IMR-90 (cell line): ENCODE data around the gene EIF1AX. TPM values are rescaled to one million over a fixed set of nuclear protein-coding genes. Genes with fewer than 3 reads are reported as not detected.

ENCODE experiments used
- ATAC-seq: fragments of 200-7000 bp; cut with Tn5 transposase; 2 replicates; pipeline ENCODE4 v1.9.1; 2020; ENCODE audit warnings: low read depth, mild to moderate bottlenecking, moderate library complexity
- BruUV-seq: library from RNA; stranded (reverse); fragments of 400-500 nt; replicated peaks from 2 replicates; lab custom pipeline; 2021; lab: Mats Ljungman, UMichigan
- CTCF ChIA-PET: fragments of 300-600 bp; formaldehyde crosslinking; extraction: SDS; loops from one replicate; lab custom pipeline; 2021; ENCODE audit warnings: antibody characterized with exemption; lab: Yijun Ruan, JAX
- POLR2A ChIA-PET: fragments of 300-600 bp; sonication (Branson Sonifier 250); formaldehyde crosslinking; loops from one replicate; lab custom pipeline; 2022; ENCODE audit warnings: antibody characterized with exemption; ENCODE audit not compliant: unreplicated experiment; lab: Charles Lee
- DNase-seq: peaks from one replicate; pipeline ENCODE4 v3.0.0; 2013
- H2AFZ ChIP-seq: replicated peaks from 2 replicates; pipeline ENCODE3; 2013; ENCODE audit warnings: low read length, mild to moderate bottlenecking; ENCODE audit not compliant: poor library complexity
- H2AK5ac ChIP-seq: 2 replicates; pipeline ENCODE4 v1.6.1; 2013; ENCODE audit warnings: low read depth, low read length, inconsistent platforms
- H2AK9ac ChIP-seq: replicated peaks from 2 replicates; pipeline ENCODE3; 2013; ENCODE audit warnings: mild to moderate bottlenecking, low read depth, low read length, moderate library complexity; ENCODE audit not compliant: poor library complexity
- H2BK120ac ChIP-seq: 2 replicates; pipeline ENCODE4 v1.6.1; 2013; ENCODE audit warnings: low read depth, low read length, inconsistent platforms
- H2BK15ac ChIP-seq: 3 replicates; pipeline ENCODE4 v1.6.1; 2013; ENCODE audit warnings: low read depth, low read length, inconsistent platforms
- H2BK20ac ChIP-seq: 2 replicates; pipeline ENCODE4 v1.6.1; 2013; ENCODE audit warnings: low read depth, mild to moderate bottlenecking, inconsistent platforms, low read length, moderate library complexity
- H2BK5ac ChIP-seq: 2 replicates; pipeline ENCODE4 v1.6.1; 2013; ENCODE audit warnings: mild to moderate bottlenecking, low read depth, low read length, inconsistent platforms; ENCODE audit not compliant: poor library complexity, severe bottlenecking
- H3K14ac ChIP-seq: replicated peaks from 2 replicates; pipeline ENCODE4 v1.6.1; 2013; ENCODE audit warnings: low read depth, low read length, inconsistent platforms
- H3K18ac ChIP-seq: 2 replicates; pipeline ENCODE4 v1.6.1; 2013; ENCODE audit warnings: low read depth, low read length, control low read depth
- H3K23ac ChIP-seq: 2 replicates; pipeline ENCODE4 v1.6.1; 2013; ENCODE audit warnings: low read depth, low read length, inconsistent platforms
- H3K27ac ChIP-seq: 2 replicates; pipeline ENCODE4 v1.5.1; 2013; ENCODE audit warnings: mild to moderate bottlenecking, control low read depth, low read length; ENCODE audit not compliant: insufficient read depth
- H3K27me3 ChIP-seq: 2 replicates; pipeline ENCODE4 v1.6.1; 2013; ENCODE audit warnings: low read length; ENCODE audit not compliant: control insufficient read depth, insufficient read depth
- H3K36me3 ChIP-seq: 2 replicates; pipeline ENCODE4 v1.6.1; 2013; ENCODE audit warnings: low read length, mixed read lengths; ENCODE audit not compliant: control insufficient read depth, insufficient read depth
- H3K4ac ChIP-seq: 2 replicates; pipeline ENCODE4 v1.6.1; 2013; ENCODE audit warnings: low read depth, low read length, inconsistent platforms
- H3K4me1 ChIP-seq: 2 replicates; pipeline ENCODE4 v1.6.1; 2013; ENCODE audit warnings: low read length, mixed read lengths; ENCODE audit not compliant: control insufficient read depth, insufficient read depth
- H3K4me2 ChIP-seq: 2 replicates; pipeline ENCODE4 v1.6.1; 2013; ENCODE audit warnings: low read depth, mild to moderate bottlenecking, control low read depth, low read length, moderate library complexity
- H3K4me3 ChIP-seq: 2 replicates; pipeline ENCODE4 v1.5.1; 2013; ENCODE audit warnings: low read depth, mild to moderate bottlenecking, control low read depth, low read length, moderate library complexity; ENCODE audit not compliant: insufficient read depth
- H3K56ac ChIP-seq: 2 replicates; pipeline ENCODE4 v1.6.1; 2013; ENCODE audit warnings: low read length, inconsistent platforms; ENCODE audit not compliant: insufficient read depth; ENCODE audit errors: extremely low read depth
- H3K79me1 ChIP-seq, 2 experiments: 2 replicates each; pipeline ENCODE4 v1.6.1; 2013; ENCODE audit warnings: low read length in 2 of 2, inconsistent platforms in 1 of 2, low read depth in 1 of 2
- H3K9ac ChIP-seq: 2 replicates; pipeline ENCODE4 v1.6.1; 2013; ENCODE audit warnings: low read depth, low read length, control low read depth
- H3K9me1 ChIP-seq: 2 replicates; pipeline ENCODE4 v1.6.1; 2013; ENCODE audit warnings: low read length, inconsistent platforms; ENCODE audit not compliant: insufficient read depth
- H3K9me3 ChIP-seq: 2 replicates; pipeline ENCODE4 v1.6.1; 2013; ENCODE audit warnings: low read length; ENCODE audit not compliant: control insufficient read depth, insufficient read depth
- H4K20me1 ChIP-seq: 2 replicates; pipeline ENCODE4 v1.6.1; 2013; ENCODE audit warnings: low read length, inconsistent platforms; ENCODE audit not compliant: insufficient read depth
- H4K5ac ChIP-seq: 2 replicates; pipeline ENCODE4 v1.6.1; 2013; ENCODE audit warnings: mild to moderate bottlenecking, low read depth, low read length, control low read depth
- H4K8ac ChIP-seq, 2 experiments: 2 replicates each; pipeline ENCODE4 v1.6.1; 2013; ENCODE audit warnings: low read depth in 2 of 2, low read length in 2 of 2, control low read depth in 1 of 2, inconsistent platforms in 1 of 2
- H4K91ac ChIP-seq: 2 replicates; pipeline ENCODE4 v1.6.1; 2013; ENCODE audit warnings: low read depth, low read length, inconsistent platforms; ENCODE audit not compliant: insufficient read depth
- BHLHE40 ChIP-seq: fragments of 150-350 bp; IDR thresholded peaks from 2 replicates; pipeline ENCODE4 v1.6.1; 2016; ENCODE audit warnings: mild to moderate bottlenecking, low read depth, low read length
- CTCF ChIP-seq: conservative IDR thresholded peaks from 2 replicates; pipeline ENCODE4 v1.5.1; 2012; ENCODE audit warnings: mild to moderate bottlenecking, low read depth, low read length, improper control_type of control experiment
- ELK1 ChIP-seq: fragments of 150-350 bp; IDR thresholded peaks from 2 replicates; pipeline ENCODE4 v1.6.1; 2016; ENCODE audit warnings: low read depth, mild to moderate bottlenecking, low read length, moderate library complexity, borderline replicate concordance
- FOS ChIP-seq: fragments of 150-350 bp; IDR thresholded peaks from 2 replicates; pipeline ENCODE4 v1.6.1; 2016; ENCODE audit warnings: low read depth, low read length
- MAZ ChIP-seq: IDR thresholded peaks from 2 replicates; pipeline ENCODE4 v1.6.1; 2012; ENCODE audit warnings: low read depth, mild to moderate bottlenecking, low read length, improper control_type of control experiment, moderate library complexity, borderline replicate concordance
- POLR2A ChIP-seq: IDR thresholded peaks from 2 replicates; pipeline ENCODE4 v1.6.1; 2012; ENCODE audit warnings: mild to moderate bottlenecking, low read depth, low read length
- RAD21 ChIP-seq: IDR thresholded peaks from 2 replicates; pipeline ENCODE4 v1.6.1; 2012; ENCODE audit warnings: low read length, improper control_type of control experiment
- RCOR1 ChIP-seq: IDR thresholded peaks from 2 replicates; pipeline ENCODE4 v1.6.1; 2012; ENCODE audit warnings: mild to moderate bottlenecking, low read length, improper control_type of control experiment; ENCODE audit not compliant: insufficient replicate concordance
- RFX5 ChIP-seq: IDR thresholded peaks from 2 replicates; pipeline ENCODE4 v1.8.0; 2012; ENCODE audit warnings: low read depth, mild to moderate bottlenecking, low read length, moderate library complexity
- SMC3 ChIP-seq: fragments of 150-350 bp; IDR thresholded peaks from 2 replicates; pipeline ENCODE4 v1.6.1; 2016; ENCODE audit warnings: low read depth, mild to moderate bottlenecking, antibody characterized with exemption, low read length, moderate library complexity
- USF2 ChIP-seq: fragments of 150-350 bp; IDR thresholded peaks from 2 replicates; pipeline ENCODE4 v1.6.1; 2017; ENCODE audit warnings: mild to moderate bottlenecking, antibody characterized with exemption, low read length, low read depth
- WGBS, 2 experiments: methylation state at CpG; one replicate each; pipeline versions ENCODE4 v1.1.5 to v1.1.7; 2013; ENCODE audit warnings: missing lambda C conversion rate in 2 of 2; ENCODE audit not compliant: insufficient read length in 1 of 2; ENCODE audit errors: extremely low coverage in 2 of 2; 5-methylcytosine and 5-hydroxymethylcytosine counted together
- dilution Hi-C: fragments of 300-500 bp; cut with HindIII; formaldehyde crosslinking; loops from one replicate; pipeline ENCODE4 v1.14.3; 2018; ENCODE audit warnings: low sequenced_read_pairs; ENCODE audit not compliant: unreplicated experiment
- in situ Hi-C: fragments of 300-500 bp; cut with MboI; formaldehyde crosslinking; loops from 3 replicates; pipeline ENCODE4 v1.14.3; 2019; ENCODE audit warnings: low sequenced_read_pairs, inconsistent platforms, mixed read lengths
- intact Hi-C: fragments of 100-400 bp; cut with micrococcal nuclease; formaldehyde crosslinking; loops from 2 replicates; pipeline ENCODE4 v1.10.0; 2022
- polyA plus RNA-seq, 3 experiments: library from polyadenylated mRNA; depleted of rRNA; stranded (reverse); fragments of >200 nt; gene quantifications; 2 replicates each; pipeline ENCODE4 v1.2.3, GENCODE V29; 2012; ENCODE audit warnings: low replicate concordance in 1 of 3
- total RNA-seq: library from RNA; depleted of rRNA; stranded (reverse); fragments of >200 nt; gene quantifications from 2 replicates; pipeline ENCODE4 v1.2.3, GENCODE V29; 2012

The EIF1AX gene
- total and polyA plus RNA-seq, 2 of the 4 experiments (the other 2 are of a cell fraction) = 12.2 to 44.5 TPM

GRCh38 chrX:20139966-20140365 is 1.7 kb downstream of the EIF1AX start:
- H4K91ac ChIP-seq = no peak overlapping the region
- no peak overlapping the region; the same call in 1 of the 2 replicates for H3K9ac ChIP-seq
- H2AK9ac ChIP-seq = no peak overlapping the region
- no peak overlapping the region for H3K4ac ChIP-seq
- in situ Hi-C loops = no loop called here
- H3K14ac ChIP-seq = no peak overlapping the region
- TF ChIP-seq FOS (no peak), RCOR1 (no peak), POLR2A (no peak), MAZ (no peak), RFX5 (no peak), USF2 (no peak), SMC3 (no peak), RAD21 (no peak), BHLHE40 (no peak), ELK1 (no peak), CTCF (no peak)
- ATAC-seq = no peak
- H3K9me1 ChIP-seq = peaks cover 5% of the 10 kb centered on the region; the same call in 1 of the 2 replicates
- H3K27me3 ChIP-seq = no peaks in the 10 kb centered on the region
- intact Hi-C loops = no loop called here
- dilution Hi-C loops = no loop called here
- peak overlapping the region; percentile 98 for H3K4me2 ChIP-seq
- H2AK5ac ChIP-seq = no peak overlapping the region
- H3K4me1 ChIP-seq = peaks cover 4% of the 10 kb centered on the region
- no peak overlapping the region for H3K56ac ChIP-seq
- peaks cover 13% of the 10 kb centered on the region for H3K36me3 ChIP-seq
- no peak overlapping the region for H3K27ac ChIP-seq
- H2BK15ac ChIP-seq = no peak overlapping the region
- no peak overlapping the region for H2BK120ac ChIP-seq
- ChIA-PET POLR2A (no interaction called here), CTCF (interaction anchor here (0.5 to 0.7 kb wide), 2 partner anchors 132 to 460 kb away, joined by 3 read pairs; no protein-coding TSS in a partner anchor)
- no peak overlapping the region for H4K8ac ChIP-seq
- no CpG with 5 or more reads among the region's 2 CpGs for WGBS, 2 experiments
- peak overlapping the region; percentile 72; the same call in 1 of the 2 replicates for H3K4me3 ChIP-seq
- peak; percentile 59 for DNase-seq
- H4K5ac ChIP-seq = no peak overlapping the region
- H2BK5ac ChIP-seq = no peak overlapping the region
- peaks cover 9 to 10% of the 10 kb centered on the region in 2 experiments for H3K79me1 ChIP-seq
- no peak overlapping the region for H2BK20ac ChIP-seq
- BruUV-seq = no TSS peak
- H4K20me1 ChIP-seq = peaks cover 21% of the 10 kb centered on the region
- H3K9me3 ChIP-seq = no peaks in the 10 kb centered on the region
- no peak overlapping the region for H3K23ac ChIP-seq
- H3K18ac ChIP-seq = no peak overlapping the region
- H2AFZ ChIP-seq = no peak overlapping the region
